GM18520 (cell line): ENCODE data around the gene NDST1.

Experiments used
- ATAC-seq: cut with Tn5 transposase; IDR thresholded peaks from one replicate; pipeline ENCODE4 v1.9.1; 2021; ENCODE audit not compliant: unreplicated experiment

NDST1 gene

DNA sequence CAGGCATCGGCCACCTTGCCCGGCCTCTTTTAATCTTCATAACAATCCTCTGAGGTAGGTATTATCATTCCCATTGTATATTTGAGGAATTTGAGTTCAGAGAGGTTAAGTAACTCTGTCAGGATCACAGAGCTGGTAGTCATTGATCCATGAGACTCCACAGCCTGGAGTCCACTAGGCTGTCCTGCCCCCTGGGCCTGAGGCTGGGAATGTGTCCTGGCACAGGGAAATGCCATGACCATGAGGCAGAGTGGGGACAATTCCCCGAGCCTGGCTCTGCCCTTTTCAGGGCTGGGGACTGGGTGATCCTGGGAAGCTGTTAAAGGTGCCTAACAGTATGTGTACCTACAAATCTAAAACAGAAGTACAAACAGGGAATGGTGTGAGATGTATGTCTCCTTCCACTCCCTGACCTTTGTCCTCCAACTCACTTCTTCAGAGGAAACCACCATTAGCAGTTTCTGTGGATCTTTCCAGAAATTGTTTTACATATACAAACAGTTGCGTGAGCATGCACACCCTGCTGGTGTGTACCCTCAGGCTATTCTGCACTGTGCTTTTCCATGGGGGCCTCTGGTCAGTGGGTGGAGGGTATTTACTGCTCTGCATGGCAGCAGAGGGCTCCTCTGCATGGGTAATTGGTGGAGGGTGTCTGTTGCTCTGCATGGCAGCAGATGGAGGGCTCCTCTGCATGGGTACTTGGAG lies 53.8 kb downstream of the NDST1 start:
- no peak for ATAC-seq

- no peak for ATAC-seq
Observed at GRCh38 chr5:150562832-150563231, 54.9 kb downstream of the NDST1 start.

- no peak for ATAC-seq
Observed at GRCh38 chr5:150565868-150566267, 57.9 kb downstream of the NDST1 start.

- ATAC-seq, result no peak
Observed at GRCh38 chr5:150567031-150567717, 59.2 kb downstream of the NDST1 start.

DNA sequence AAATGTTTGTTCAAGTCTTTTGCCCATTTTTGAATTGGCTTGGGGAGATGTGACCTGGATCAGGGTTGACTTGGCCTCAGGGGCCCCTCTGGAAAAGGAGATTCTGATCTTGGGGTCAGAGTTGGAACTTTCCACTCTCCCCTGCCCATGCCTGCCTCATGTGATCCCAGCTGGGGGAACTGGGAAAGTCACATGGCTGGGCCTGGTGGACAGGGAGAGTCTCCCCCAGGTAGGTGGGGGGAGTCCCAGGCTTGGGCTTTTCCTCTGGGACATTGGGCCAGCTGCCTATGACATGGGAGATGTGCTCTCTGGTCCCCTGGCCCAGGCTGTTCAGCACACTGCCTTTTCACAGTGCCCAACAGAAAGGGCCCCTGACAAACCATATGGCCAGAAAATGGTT lies 60.7 kb downstream of the NDST1 start:
- no peak for ATAC-seq

DNA sequence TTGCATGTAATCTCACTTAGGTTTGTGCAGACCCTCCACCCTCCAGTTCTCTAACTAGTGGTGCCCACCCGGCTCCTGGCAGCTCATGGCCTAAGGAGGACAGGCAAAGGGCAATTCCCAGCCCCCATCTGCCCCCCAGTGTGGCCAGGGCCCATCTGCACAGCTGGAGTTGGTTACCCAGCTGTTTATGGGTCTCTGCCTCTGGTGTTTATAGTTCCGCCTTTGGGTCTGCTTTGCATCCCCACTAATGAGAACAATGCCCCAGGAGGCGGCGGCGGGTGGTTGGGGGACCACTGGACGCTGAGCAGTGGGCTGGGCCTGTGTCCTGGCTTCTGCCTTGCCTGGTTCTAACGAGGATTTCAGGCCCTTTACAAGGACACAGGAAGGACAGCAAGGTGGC lies 62.4 kb downstream of the NDST1 start:
- ATAC-seq, result no peak

- no peak for ATAC-seq
Observed at GRCh38 chr5:150571836-150572235, 63.9 kb downstream of the NDST1 start.

DNA sequence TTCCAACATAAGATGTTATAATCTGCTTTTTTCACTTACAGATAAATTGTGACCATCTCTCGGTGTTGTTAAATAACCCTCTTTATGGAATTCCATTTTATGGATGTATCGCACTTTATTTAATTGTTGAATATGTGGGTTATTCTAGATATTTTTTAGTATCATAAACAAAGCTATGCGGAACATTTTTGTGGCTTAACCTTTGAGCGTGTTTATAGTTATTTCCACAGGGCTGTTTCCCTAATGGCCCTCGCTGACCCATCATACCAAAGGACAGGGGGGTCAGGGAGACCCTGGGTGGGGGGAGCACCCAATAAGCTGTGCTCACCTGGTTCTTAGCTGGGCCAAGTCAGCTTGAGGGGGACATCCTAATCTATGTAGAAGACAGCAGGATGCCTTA lies 65.3 kb downstream of the NDST1 start:
- ATAC-seq, result no peak

GRCh38 chr5:150573867-150574817 lies 66.2 kb downstream of the NDST1 start:
- ATAC-seq, result no peak

GRCh38 chr5:150574818-150575547 lies 67.1 kb downstream of the NDST1 start:
- no peak for ATAC-seq

- no peak for ATAC-seq
Observed at GRCh38 chr5:150575745-150576448, 68.0 kb downstream of the NDST1 start.

GRCh38 chr5:150576449-150576949 lies 68.6 kb downstream of the NDST1 start:
- ATAC-seq, result no peak

DNA sequence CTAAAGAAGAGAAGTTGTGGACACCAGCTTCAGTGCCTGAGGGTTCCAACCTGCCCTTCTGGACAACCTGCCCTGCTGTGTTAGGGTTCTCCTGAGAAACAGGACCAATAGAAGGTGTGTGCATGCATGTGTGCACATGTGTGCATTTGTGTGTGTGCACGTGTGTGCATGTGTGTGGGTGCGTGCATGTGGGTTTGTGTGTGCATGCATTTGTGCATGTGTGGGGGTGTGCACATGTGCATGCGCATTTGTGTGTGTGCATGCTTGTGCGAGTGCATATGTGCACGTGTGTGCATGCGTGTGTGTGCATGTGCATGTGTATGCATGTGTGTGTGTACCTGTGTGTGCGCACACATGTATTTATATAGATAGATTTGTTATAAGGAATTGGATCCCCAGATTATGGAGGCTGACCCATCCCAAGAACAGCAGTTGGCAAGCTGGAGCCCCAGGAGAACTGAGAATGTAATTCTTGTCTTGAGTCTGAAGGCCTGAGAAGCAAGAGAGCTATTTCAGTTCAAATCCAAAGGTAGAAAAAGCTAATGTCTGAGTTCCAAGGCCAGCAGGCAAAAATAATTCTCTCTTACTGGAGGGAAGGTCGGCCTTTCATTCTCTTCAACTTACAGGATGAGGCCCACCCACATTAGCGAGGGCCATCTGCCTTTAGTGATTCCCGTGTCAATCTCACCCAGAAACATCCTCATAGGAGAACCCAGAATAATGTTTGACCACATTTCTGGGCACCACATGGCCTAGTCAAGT lies 69.6 kb downstream of the NDST1 start:
- ATAC-seq, result no peak

GRCh38 chr5:150578781-150579461 lies 71.0 kb downstream of the NDST1 start:
- no peak for ATAC-seq

GRCh38 chr5:150579462-150580400 lies 71.8 kb downstream of the NDST1 start:
- no peak for ATAC-seq

DNA sequence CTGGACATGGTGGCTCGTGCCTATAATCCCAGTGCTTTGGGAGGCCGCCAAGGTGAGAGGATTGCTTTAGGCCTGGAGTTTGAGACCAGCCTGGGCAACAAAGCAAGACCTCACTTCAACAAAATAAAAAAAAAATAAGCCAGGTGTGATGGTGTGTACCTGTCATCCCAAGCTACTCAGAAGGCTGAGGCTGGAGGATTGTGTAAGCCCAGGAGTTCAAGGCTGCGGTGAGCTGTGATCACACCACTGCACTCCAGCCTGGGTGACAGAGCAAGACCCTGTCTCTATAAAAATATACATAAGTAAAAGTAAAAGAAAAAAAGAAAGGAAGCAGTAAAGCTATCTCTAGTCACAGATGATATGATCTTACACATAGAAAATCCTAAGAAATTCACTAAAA lies 73.0 kb downstream of the NDST1 start:
- ATAC-seq, result no peak

DNA sequence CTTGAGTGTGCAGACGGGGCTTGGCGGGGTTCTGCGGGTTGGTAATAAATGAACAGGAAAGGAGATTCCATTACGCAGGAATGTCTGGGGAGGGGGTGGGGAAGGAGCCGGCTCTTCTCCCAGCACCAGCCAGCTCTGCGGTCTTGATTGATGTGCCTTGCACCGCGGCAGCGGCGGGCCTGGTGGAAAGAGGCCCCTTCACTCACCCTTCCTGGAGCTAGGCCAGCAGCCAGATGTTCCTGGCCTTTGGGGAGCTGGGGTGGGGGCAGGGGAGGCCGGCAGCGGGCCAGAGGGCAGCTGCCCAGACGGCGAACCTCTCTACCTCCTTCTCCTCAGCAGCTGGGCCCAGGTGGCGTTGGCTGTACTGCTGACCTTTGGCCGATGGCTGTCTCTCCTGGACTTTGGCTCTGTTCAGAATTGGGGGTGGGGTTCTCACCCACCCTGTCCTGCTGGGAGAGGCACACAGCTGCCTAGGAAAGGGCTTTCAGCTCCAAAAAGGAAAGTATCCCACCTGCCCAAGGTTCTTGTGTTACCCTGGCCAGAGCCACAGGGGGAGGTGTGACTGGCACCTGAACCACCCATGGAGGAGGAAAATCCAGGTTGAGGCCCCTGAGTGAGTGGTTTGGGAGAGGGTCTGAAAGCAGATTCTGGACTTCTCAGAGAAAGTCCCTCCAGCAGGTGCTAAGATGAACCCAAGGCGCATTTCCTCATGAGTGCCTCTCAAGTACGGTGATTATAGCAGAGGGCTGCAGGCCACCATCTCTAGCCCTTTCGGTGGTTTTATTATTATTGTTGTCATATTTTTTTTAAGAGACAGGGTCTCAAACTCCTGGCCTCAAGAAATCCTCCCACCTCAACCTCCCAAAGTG lies 74.5 kb downstream of the NDST1 start:
- no peak for ATAC-seq
